Suprapubic skin (tissue), 4 donors: ENCODE data around the gene SERAC1. TPM values are rescaled to one million over a fixed set of nuclear protein-coding genes. Genes with fewer than 3 reads are reported as not detected.

ENCODE experiments used
- DNase-seq, 2 donors: peaks; one replicate each; pipeline ENCODE4 v3.0.0-alpha.2; 2019; ENCODE audit warnings: low spot score in 2 of 2
- H3K27ac ChIP-seq: fragments of 200-600 bp; sonication (generic); one replicate; pipeline ENCODE4 v1.5.1; 2019
- H3K27me3 ChIP-seq: fragments of 200-600 bp; sonication (generic); one replicate; pipeline ENCODE4 v1.5.1; 2019
- H3K36me3 ChIP-seq: fragments of 200-600 bp; sonication (generic); one replicate; pipeline ENCODE4 v1.5.1; 2019
- H3K4me1 ChIP-seq: fragments of 200-600 bp; sonication (generic); one replicate; pipeline ENCODE4 v1.5.1; 2019
- H3K4me3 ChIP-seq: fragments of 200-600 bp; sonication (generic); one replicate; pipeline ENCODE4 v1.5.1; 2019; ENCODE audit warnings: mild to moderate bottlenecking
- H3K9me3 ChIP-seq: fragments of 200-600 bp; sonication (generic); one replicate; pipeline ENCODE4 v1.5.1; 2019
- CTCF ChIP-seq, 2 donors: fragments of 200-600 bp in 1 of 2; fragments of 450-650 bp in 1 of 2; sonication (generic) in 1 of 2; IDR thresholded peaks; one replicate each; pipeline ENCODE4 v1.5.1; 2016 to 2019; ENCODE audit warnings: antibody characterized with exemption in 2 of 2, mild to moderate bottlenecking in 1 of 2, moderate library complexity in 1 of 2
- EP300 ChIP-seq: sonication (generic); formaldehyde crosslinking; IDR thresholded peaks from one replicate; pipeline ENCODE4 v1.6.1; 2017; ENCODE audit warnings: antibody characterized with exemption
- POLR2A ChIP-seq, 2 donors: fragments of 450-650 bp; IDR thresholded peaks; one replicate each; pipeline ENCODE4 v1.6.1; 2017; ENCODE audit warnings: antibody characterized with exemption in 2 of 2, mild to moderate bottlenecking in 2 of 2, moderate library complexity in 2 of 2
- POLR2AphosphoS5 ChIP-seq, 3 donors: sonication (generic); formaldehyde crosslinking; IDR thresholded peaks; one replicate each; pipeline ENCODE4 v1.6.1; 2017; ENCODE audit warnings: antibody characterized with exemption in 3 of 3
- WGBS: methylation state at CpG from one replicate; pipeline ENCODE4 v1.1.5; 2018; 5-methylcytosine and 5-hydroxymethylcytosine counted together
- total RNA-seq, 4 donors: library from RNA; depleted of rRNA; stranded (reverse); fragments of >200 nt; gene quantifications; one replicate each; pipeline ENCODE4 v1.1.0, GENCODE V29; 2016

SERAC1 gene
- total RNA-seq, 4 donors from 2014 or later = 7.8 to 11.0 (median 8.7) TPM

GRCh38 chr6:158109748-158110147 is 58.3 kb downstream of the SERAC1 start:
- Histone ChIP-seq H3K4me3 (no peak overlapping the region), H3K9me3 (no peaks in the 10 kb centered on the region), H3K4me1 (no peaks in the 10 kb centered on the region), H3K27me3 (no peaks in the 10 kb centered on the region), H3K27ac (no peak overlapping the region), H3K36me3 (peaks cover 31% of the 10 kb centered on the region)
- TF ChIP-seq CTCF (IDR thresholded peaks at IDR 0.05) = no peak
- TF ChIP-seq POLR2A (IDR thresholded peaks at IDR 0.05) = no peak
- TF ChIP-seq EP300 = no peak
- TF ChIP-seq POLR2AphosphoS5 (IDR thresholded peaks at IDR 0.05) = no peak
- no peak for DNase-seq
- WGBS = 96% methylated on average over 2 of the region's 2 CpGs

- H3K9me3 ChIP-seq = no peaks in the 10 kb centered on the region
- no peak for DNase-seq
- no peaks in the 10 kb centered on the region for H3K4me1 ChIP-seq
- H3K4me3 ChIP-seq = no peak overlapping the region
- no peak overlapping the region for H3K27ac ChIP-seq
- TF ChIP-seq POLR2AphosphoS5 (IDR thresholded peaks at IDR 0.05) (no peak), EP300 (no peak), POLR2A (IDR thresholded peaks at IDR 0.05) (no peak), CTCF (IDR thresholded peaks at IDR 0.05) (no peak)
- peaks cover 3% of the 10 kb centered on the region for H3K36me3 ChIP-seq
- no peaks in the 10 kb centered on the region for H3K27me3 ChIP-seq
- 95% methylated on average over 2 of the region's 2 CpGs for WGBS
Measured at GRCh38 chr6:158104696-158105095, 63.4 kb downstream of the SERAC1 start.

GRCh38 chr6:158103228-158103627 is 64.8 kb downstream of the SERAC1 start:
- no peak overlapping the region for H3K4me3 ChIP-seq
- no peaks in the 10 kb centered on the region for H3K4me1 ChIP-seq
- DNase-seq = no peak
- WGBS = 90% methylated on average over 4 of the region's 4 CpGs
- no peaks in the 10 kb centered on the region for H3K9me3 ChIP-seq
- H3K36me3 ChIP-seq = no peaks in the 10 kb centered on the region
- no peak overlapping the region for H3K27ac ChIP-seq
- H3K27me3 ChIP-seq = no peaks in the 10 kb centered on the region
- no peak for TF ChIP-seq CTCF (IDR thresholded peaks at IDR 0.05)
- no peak for TF ChIP-seq POLR2AphosphoS5 (IDR thresholded peaks at IDR 0.05)
- no peak for TF ChIP-seq EP300
- TF ChIP-seq POLR2A (IDR thresholded peaks at IDR 0.05) = no peak

GRCh38 chr6:158095671-158096070 is 72.4 kb downstream of the SERAC1 start:
- Histone ChIP-seq H3K9me3 (no peaks in the 10 kb centered on the region), H3K4me3 (no peak overlapping the region), H3K27me3 (no peaks in the 10 kb centered on the region), H3K36me3 (peaks cover 33% of the 10 kb centered on the region), H3K27ac (no peak overlapping the region), H3K4me1 (no peaks in the 10 kb centered on the region)
- TF ChIP-seq POLR2AphosphoS5 (IDR thresholded peaks at IDR 0.05) = no peak
- TF ChIP-seq EP300 = no peak
- no peak for TF ChIP-seq CTCF (IDR thresholded peaks at IDR 0.05)
- no peak for TF ChIP-seq POLR2A (IDR thresholded peaks at IDR 0.05)
- 96% methylated on average over 12 of the region's 15 CpGs for WGBS
- DNase-seq = no peak

GRCh38 chr6:158095031-158095430 is 73.0 kb downstream of the SERAC1 start:
- TF ChIP-seq EP300 = no peak
- TF ChIP-seq POLR2AphosphoS5 (IDR thresholded peaks at IDR 0.05) = no peak
- TF ChIP-seq CTCF (IDR thresholded peaks at IDR 0.05) = no peak
- TF ChIP-seq POLR2A (IDR thresholded peaks at IDR 0.05) = no peak
- no peaks in the 10 kb centered on the region for H3K9me3 ChIP-seq
- H3K36me3 ChIP-seq = peaks cover 33% of the 10 kb centered on the region
- H3K27me3 ChIP-seq = no peaks in the 10 kb centered on the region
- whole genome bisulfite sequencing = 88% methylated on average over 6 of the region's 6 CpGs
- H3K4me3 ChIP-seq = no peak overlapping the region
- DNase-seq = no peak
- no peaks in the 10 kb centered on the region for H3K4me1 ChIP-seq
- H3K27ac ChIP-seq = no peak overlapping the region
